Measurements from ENCODE around the gene PPM1F.
"Not testable (repeated sequence)": the region's sequence is repeated elsewhere in the genome, so short reads cannot be mapped to it uniquely, and the experiment has no call there.

The PPM1F gene

GRCh38 chr22:21942407-21943343, 10.0 kb downstream of the PPM1F start:
- peak in 8 of 51 donors; percentile 13 to 47 (median 24) for DNase-seq

DNA sequence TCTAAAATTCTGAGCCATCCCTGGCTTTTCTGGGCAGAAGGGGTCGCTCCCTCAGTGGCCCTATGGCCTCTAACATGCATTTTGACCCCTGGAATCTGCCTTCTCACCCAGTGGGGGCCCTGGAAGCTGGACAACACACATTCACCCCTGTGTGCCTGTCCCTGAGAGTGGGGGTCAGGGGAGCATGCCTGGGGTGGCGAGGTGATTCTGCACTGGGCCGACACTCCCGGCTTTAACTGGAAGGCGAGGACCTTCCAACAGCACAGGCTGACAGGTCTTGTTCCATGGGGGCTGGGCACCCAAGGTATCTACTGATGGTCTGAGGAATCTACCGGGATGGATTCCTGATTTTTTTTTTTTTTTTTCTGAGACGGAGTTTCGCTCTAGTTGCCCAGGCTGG, 10.7 kb downstream of the PPM1F start:
- DNase-seq, result no peak

- peak in 4 of 51 donors; percentile 7 to 27 (median 12) for DNase-seq
Observed at GRCh38 chr22:21940521-21940920, 12.1 kb downstream of the PPM1F start.

GRCh38 chr22:21939935-21940334, 12.7 kb downstream of the PPM1F start:
- DNase-seq, result not testable (repeated sequence)

DNA sequence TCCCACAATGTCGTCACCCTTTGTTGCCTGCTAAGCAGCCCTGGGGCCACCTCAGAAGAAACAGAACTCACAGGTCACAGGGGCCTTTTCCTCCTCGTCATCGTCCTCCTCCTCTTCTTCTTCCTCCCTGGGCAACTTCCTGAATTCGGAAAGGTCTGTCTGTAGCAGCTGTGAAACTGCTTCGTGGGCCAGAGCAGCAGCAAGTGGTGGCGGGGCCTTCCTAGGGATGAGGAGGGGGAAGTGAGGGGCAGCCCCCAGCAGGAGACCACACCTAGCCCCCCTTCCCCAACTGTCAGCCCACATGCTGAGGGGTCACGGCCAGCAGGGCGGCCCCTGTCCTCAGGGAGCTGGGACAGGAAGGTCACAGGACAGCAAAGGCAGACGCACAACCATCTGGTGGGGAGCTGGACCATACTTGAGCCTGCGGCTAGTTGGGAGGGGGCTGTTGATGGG, 13.2 kb downstream of the PPM1F start:
- peak in 2 of 51 donors; percentile 7 to 10 for DNase-seq

DNA sequence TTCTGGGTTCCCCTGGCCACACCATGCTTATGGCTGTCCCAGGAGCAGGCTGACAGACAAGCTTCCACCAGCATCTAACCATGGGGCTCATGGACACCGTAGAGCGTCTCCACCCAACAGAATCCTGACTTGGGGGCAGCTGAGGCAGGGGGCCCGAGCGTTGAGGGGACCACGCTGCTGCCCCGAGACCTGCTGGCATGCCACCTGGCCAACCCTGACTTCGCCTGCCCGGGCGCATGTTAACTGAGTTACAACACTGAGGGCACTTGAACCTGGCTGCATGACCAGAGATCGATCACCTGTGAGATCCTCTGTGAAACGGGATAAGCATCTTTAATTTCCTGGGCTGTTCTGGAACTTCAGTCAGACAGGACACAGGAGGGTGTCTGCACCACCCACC, 13.7 kb downstream of the PPM1F start:
- DNase-seq, result no peak

- peak; percentile 78 to 99 (median 91) for DNase-seq
Observed at GRCh38 chr22:21938071-21938822, 14.4 kb downstream of the PPM1F start.

- peak in 16 of 51 donors; percentile 48 to 81 (median 64) for DNase-seq
Observed at GRCh38 chr22:21937821-21938070, 14.9 kb downstream of the PPM1F start.

DNA sequence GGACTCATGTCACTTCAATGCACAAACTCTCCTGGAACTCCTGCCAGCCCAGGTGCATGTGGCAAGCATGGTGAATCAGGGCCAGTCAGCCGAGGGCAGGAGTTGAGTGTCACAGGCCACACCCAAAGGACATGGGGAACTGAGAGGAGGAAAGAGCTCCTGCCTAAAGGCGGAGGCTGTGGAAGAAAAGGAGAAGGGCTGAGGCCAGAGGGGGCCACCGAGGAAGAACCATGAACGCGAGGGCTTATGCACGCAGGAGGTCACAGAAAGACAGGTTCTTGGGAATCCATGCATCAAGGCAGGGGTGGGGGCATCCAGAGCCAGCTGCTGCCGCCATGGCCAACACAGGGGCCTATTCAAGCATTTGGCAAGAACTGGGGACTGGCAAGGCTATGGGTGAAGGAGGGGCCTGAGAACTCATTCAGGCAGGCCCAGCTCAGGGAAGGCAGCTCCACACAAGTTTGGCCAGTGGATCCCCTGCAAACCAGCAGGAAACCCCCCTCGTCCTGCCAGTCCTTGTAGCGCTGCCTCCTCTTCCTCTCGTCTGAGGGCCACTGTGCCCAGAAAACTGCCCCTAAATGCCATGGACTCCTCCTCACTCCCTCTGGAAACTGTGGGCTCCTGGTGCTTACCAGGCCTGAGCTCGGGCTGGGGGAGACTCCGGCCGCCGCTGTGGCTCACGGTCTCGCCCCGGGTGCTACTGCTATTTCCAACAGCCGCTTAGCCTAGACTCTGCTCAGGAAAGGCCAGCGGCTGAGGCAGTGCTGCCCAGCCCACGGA, 15.4 kb downstream of the PPM1F start:
- peak in 36 of 51 donors; percentile 22 to 79 (median 48) for DNase-seq

DNA sequence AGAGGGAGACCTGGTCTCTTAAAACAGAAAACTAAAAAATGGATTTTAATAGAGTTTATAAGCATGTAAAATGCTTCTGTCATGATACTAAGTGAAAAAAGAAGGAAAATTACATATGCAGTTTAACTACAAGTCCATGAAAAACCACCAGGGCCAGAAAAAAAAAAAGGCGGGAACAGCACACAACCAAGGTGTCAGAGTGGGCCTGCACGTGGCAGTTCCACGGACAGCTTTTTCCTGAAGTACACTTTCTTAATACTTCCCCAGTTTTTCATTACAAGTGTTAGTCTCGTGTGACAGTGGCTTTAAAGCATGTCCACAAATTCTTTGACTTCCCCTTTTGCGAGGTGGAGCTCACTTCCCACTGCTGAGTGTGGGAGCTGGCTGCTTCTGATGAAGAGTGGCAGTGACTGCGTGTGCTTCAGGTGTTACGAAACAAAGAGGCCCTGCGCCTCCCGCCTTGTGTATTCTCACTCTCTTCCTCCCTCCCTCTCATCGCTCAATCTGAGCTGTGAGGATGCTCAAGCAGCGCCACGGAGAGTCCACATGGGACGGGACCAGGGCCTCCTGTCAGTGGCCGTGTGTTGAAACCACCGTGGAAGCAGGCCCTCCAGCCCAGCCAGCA, 16.4 kb downstream of the PPM1F start:
- DNase-seq, result peak in 12 of 51 donors; percentile 10 to 72 (median 28)

DNA sequence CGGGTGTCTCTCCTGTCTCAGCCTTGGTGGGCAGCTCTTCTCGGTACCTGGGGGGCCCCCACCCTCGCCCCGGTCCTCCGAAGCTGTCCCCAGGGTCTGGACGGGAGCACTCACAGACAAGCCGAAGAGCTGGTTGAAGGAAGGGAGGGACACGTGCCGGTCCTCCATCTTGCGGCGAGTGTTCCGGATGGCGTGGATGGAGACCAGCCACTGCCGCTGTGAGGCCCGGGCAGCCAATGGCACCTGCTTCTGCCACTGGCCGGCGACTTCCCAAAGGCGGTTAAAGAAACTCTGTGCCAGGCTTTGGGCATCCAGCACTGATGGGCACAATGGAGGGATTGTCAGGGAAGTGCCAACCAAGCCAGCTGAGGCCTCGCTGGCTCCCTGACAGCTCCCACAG, 18.7 kb downstream of the PPM1F start:
- peak in 37 of 51 donors; percentile 19 to 82 (median 58) for DNase-seq

DNA sequence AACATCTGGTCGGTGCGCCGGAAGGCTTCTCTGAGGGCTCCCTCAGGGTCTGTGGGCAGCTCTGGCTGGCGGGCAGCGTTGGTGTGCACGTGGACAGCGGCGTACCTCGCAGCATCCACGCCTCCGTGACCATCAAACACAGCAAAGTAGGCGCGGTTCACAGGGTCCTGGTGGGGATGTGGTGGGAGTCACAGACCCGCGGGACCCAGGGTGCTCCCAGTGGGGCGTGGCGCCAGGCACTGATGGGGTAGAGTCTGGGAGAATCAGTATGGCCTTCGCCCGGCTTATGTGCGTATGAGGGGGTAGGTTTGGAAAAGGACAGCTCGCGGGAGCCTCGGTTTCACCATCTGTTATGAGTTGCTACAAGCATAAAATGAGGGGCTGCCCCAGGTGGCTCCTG, 19.2 kb downstream of the PPM1F start:
- DNase-seq, result no peak

- no peak for DNase-seq
Observed at GRCh38 chr22:21932347-21932746, 20.3 kb downstream of the PPM1F start.

DNA sequence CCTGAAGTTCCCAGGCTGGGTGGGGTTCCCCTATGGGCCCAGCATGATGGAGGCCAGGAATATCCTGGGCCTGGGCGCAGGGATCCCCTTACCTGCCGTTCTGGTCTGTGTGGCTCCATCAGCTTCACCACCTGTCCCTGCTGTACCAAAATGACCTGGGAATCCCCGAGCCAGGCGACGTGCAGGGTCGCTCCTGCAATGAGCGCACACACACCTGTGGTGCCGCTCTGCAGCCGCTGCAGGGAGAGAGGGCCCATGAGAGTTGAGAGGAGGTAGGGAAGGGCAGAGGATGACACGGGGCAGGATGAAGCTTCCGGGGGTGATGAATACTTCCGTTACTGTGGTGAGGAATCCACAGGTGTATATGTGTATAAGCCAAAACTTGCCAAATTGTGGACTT, 21.6 kb downstream of the PPM1F start:
- no peak for DNase-seq

- no peak for DNase-seq
Observed at GRCh38 chr22:21929253-21929652, 23.4 kb downstream of the PPM1F start.

GRCh38 chr22:21928048-21928447, 24.6 kb downstream of the PPM1F start:
- no peak for DNase-seq

GRCh38 chr22:21927174-21927823, 25.3 kb downstream of the PPM1F start:
- peak in 4 of 51 donors; percentile 28 to 51 (median 30) for DNase-seq

DNA sequence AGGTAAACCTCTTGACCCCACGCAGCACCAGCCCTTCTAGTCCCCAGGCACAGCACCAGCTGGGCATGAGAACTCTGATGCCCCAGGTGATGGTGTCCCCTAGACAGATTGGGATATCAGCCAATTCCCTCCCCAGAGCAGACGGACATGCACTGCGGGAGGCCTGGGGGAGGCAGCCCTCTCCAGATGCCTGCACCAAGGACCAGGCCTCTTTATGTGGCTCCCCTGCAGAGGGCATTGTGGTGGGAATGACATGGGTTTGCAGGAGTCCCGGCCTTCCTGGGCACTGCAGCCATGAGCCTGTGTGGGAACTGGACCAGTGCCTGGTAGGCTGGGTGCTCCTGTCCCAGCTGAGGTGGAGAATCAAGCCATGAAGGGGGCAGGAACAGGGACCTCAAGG, 25.9 kb downstream of the PPM1F start:
- DNase-seq, result no peak

GRCh38 chr22:21923163-21923561, 29.5 kb downstream of the PPM1F start:
- no peak for DNase-seq

DNA sequence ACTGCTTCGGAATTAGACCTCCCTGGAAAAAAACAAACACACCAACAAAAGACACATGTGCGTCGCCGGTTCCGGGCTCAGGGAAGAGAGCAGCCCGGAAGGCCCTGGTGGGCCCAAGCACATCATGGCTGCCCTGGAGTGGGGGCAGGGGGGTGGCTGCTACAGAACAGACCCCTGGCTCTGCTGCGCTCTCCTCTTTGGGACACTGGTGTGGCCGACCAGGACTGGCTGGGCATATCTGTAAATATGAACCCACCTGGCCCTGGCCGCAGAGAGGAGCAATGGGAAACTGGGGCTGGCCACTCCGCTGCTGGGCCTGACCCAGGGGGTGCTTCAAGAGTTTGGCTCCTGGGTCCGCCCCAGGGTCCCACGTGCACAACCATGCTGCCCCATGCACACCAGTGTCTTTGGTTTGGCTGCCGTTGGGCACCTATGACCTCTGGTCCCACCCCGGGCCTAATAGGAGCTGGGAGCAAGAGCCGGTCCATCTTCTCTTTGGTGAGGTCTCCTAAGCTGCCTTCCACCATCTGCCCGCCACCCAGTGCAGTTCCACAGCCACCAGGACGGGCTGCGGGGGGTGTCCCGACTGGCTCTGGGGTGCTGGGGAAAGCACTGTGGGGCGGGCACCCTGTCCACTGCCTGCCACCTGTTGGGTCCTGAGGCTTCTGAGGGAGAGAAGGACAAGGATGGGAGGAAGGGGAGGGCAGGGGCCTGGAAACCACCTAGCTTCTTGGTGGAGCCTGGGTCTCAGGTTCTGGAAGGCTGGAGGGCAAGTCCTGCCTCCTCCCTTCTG, 30.1 kb downstream of the PPM1F start:
- no peak for DNase-seq
